GM10248 (cell line): ENCODE results near the gene APBB1.
"Not testable (repeated sequence)": the region's sequence is repeated elsewhere in the genome, so short reads cannot be mapped to it uniquely, and the experiment has no call there.

ENCODE experiments used
- CTCF ChIA-PET: fragments of 300-600 bp; sonication (Branson Sonifier 250); formaldehyde crosslinking; extraction: SDS; loops from one replicate; lab custom pipeline; 2021; ENCODE audit warnings: antibody characterized with exemption; lab: Yijun Ruan, JAX
- POLR2A ChIA-PET: fragments of 350-650 bp; sonication (Branson Sonifier 250); formaldehyde crosslinking; extraction: SDS; loops from one replicate; lab custom pipeline; 2020; ENCODE audit warnings: antibody characterized with exemption; lab: Yijun Ruan, JAX
- DNase-seq: peaks from one replicate; pipeline ENCODE4 v3.0.0; 2012; ENCODE audit errors: extremely low spot score
- TF ChIP-seq, protein P1 (sequence below): IDR thresholded peaks from 2 replicates; pipeline ENCODE4 v1.5.1; 2012; ENCODE audit warnings: mild to moderate bottlenecking, low read depth; ENCODE audit errors: extremely low read depth, missing control alignments, control extremely low read depth

Gene APBB1

DNA sequence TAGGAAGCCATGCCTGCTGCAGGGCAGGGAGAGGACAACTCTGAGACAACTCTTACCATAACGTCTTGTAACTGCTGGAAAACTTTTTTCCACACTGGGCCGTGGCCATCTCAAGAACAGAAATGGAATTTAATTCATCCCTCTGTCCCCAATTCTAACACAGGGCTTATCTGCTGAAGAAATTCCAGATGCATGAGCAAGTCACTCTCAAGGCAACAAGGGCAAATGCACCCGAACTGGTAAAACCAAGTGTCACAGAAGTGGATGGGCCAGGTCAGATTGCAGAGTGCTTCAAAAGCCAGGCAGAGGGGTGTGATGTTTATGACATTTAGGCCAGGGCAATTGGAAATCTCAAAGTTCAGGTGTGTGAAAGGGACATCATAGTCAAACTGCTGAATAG, 21.3 kb downstream of the APBB1 start:
- TF ChIP-seq, protein P1, sequence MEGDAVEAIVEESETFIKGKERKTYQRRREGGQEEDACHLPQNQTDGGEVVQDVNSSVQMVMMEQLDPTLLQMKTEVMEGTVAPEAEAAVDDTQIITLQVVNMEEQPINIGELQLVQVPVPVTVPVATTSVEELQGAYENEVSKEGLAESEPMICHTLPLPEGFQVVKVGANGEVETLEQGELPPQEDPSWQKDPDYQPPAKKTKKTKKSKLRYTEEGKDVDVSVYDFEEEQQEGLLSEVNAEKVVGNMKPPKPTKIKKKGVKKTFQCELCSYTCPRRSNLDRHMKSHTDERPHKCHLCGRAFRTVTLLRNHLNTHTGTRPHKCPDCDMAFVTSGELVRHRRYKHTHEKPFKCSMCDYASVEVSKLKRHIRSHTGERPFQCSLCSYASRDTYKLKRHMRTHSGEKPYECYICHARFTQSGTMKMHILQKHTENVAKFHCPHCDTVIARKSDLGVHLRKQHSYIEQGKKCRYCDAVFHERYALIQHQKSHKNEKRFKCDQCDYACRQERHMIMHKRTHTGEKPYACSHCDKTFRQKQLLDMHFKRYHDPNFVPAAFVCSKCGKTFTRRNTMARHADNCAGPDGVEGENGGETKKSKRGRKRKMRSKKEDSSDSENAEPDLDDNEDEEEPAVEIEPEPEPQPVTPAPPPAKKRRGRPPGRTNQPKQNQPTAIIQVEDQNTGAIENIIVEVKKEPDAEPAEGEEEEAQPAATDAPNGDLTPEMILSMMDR = no peak
- POLR2A ChIA-PET = no interaction called here
- DNase-seq = no peak
- CTCF ChIA-PET = interaction anchor here (1.1 to 8.2 kb wide), 3 partner anchors 14 to 46 kb away, joined by 4 to 63 read pairs (median 59); partner anchors contain the start of gene HPX

DNA sequence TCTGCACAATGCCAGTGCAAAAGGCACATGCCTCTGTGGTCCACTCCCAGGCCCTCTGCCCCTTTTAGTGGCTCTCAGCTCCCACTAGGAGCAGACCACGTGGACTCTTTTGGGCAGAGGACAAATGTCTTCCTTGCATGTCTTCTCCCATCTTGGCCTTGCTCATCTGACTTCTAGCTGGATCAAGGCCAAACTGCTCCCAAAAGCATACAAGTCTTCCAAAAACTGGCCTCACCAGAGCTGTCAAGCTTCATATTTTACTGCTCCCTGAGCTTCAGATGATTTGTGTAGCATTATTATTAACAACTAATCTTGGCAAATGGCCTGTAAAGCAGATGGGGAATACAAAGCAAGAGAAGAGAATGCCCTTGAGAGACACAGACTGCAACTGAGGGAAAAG, 21.7 kb downstream of the APBB1 start:
- no peak for DNase-seq
- POLR2A ChIA-PET = no interaction called here
- TF ChIP-seq, protein P1 = no peak
- CTCF ChIA-PET = interaction anchor here (1.1 to 8.2 kb wide), 2 partner anchors 14 to 19 kb away, joined by 4 to 59 read pairs; no protein-coding TSS in a partner anchor

DNA sequence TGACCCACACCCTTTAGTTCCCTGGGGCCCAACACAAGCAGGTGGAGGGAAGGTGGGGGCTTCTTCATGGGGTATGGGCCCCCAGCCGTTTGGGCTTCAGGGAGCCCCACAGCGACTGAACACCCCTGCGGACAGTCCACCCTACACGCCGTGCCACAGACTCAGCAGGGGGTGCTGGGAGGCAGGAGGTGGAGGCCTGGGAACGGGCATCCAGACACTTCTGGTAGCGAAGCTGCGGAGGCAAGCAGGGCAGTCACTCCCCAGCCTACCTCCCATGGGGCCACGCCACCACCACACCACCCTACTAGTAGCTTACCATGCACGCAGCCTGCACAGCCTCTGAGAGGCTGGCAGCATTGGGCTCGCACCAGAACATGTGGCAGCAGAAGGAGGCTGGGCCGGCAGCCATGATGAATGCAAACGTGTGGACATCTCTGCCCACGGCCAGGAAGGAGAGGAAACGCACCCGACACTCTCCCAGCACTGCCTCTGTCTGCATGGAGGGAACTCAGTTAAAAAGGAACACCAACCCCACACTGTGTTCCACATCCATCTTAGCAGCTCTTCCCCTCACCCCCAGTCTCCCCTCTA, 23.3 kb downstream of the APBB1 start:
- no peak for DNase-seq
- CTCF ChIA-PET = interaction anchor here (1.4 kb wide), 2 partner anchors 11 to 48 kb away, joined by 4 to 5 read pairs; no protein-coding TSS in a partner anchor
- POLR2A ChIA-PET = no interaction called here
- TF ChIP-seq, protein P1 = no peak

DNA sequence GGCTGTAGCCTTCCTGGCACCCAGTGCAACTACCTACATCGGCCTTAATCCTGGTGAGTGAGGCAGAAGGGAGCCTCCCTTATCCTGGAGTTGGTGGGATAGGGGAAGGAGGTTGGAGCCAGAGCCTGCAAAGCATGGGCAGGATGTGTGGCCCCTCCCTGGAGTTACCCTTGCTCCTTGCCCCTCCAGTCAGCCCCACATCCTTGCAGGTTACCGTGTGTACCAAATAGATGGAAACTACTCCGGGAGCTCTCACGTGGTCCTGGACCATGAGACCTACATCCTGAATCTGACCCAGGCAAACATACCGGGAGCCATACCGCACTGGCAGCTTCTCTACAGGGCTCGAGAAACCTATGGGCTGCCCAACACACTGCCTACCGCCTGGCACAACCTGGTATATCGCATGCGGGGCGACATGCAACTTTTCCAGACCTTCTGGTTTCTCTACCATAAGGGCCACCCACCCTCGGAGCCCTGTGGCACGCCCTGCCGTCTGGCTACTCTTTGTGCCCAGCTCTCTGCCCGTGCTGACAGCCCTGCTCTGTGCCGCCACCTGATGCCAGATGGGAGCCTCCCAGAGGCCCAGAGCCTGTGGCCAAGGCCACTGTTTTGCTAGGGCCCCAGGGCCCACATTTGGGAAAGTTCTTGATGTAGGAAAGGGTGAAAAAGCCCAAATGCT, 24.8 kb downstream of the APBB1 start:
- no peak for DNase-seq
- ChIA-PET CTCF (interaction anchor here (0.9 kb wide), 1 partner anchor 15 kb away, joined by 4 read pairs; no protein-coding TSS in a partner anchor), POLR2A (no interaction called here)
- TF ChIP-seq, protein P1 = no peak

DNA sequence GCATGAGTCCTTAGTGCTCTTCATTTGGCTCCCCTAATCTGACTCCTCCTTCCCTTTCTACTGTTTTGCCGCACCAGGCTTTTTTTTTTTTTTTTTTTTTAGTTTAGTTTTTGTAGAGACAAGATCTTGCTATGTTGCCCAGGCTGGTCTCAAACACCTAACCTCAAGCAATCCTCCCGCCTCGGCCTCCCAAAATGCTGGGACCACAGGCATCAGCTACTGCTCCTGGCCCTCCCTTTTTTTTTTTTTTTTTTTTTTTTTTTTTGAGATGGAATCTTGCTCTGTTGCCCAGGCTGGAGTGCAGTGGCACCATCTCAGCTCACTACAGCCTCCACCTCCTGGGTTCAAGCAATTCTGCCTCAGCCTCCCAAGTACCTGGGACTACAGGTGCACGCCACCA, 26.6 kb downstream of the APBB1 start:
- CTCF ChIA-PET = interaction anchor here (0.9 to 1.8 kb wide), 7 partner anchors 9 to 51 kb away, joined by 3 to 7 read pairs (median 3); no protein-coding TSS in a partner anchor
- POLR2A ChIA-PET, DNase-seq: not testable (repeated sequence)

DNA sequence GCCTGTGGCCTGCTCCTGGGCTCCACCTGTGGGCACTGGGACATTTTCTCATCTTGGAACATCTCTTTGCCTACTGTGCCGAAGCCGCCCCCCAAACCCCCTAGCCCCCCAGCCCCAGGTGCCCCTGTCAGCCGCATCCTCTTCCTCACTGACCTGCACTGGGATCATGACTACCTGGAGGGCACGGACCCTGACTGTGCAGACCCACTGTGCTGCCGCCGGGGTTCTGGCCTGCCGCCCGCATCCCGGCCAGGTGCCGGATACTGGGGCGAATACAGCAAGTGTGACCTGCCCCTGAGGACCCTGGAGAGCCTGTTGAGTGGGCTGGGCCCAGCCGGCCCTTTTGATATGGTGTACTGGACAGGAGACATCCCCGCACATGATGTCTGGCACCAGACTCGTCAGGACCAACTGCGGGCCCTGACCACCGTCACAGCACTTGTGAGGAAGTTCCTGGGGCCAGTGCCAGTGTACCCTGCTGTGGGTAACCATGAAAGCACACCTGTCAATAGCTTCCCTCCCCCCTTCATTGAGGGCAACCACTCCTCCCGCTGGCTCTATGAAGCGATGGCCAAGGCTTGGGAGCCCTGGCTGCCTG, 27.3 kb downstream of the APBB1 start:
- CTCF ChIA-PET = interaction anchor here (1.2 to 2.0 kb wide), 6 partner anchors 11 to 140 kb away, joined by 3 to 35 read pairs (median 8); no protein-coding TSS in a partner anchor
- TF ChIP-seq, protein P1 = no peak
- no peak for DNase-seq
- POLR2A ChIA-PET = interaction anchor here (0.6 kb wide), 1 partner anchor 95 kb away, joined by 3 read pairs; no protein-coding TSS in a partner anchor
